Mesendoderm (in vitro differentiated cells): ENCODE results near the gene SNAPIN.

Experiments used
- DNase-seq: peaks from one replicate; pipeline ENCODE4 v3.0.0; 2013
- H2AK5ac ChIP-seq: 2 replicates; pipeline ENCODE4 v1.6.1; 2013; ENCODE audit warnings: low read length, inconsistent platforms
- H2BK120ac ChIP-seq: 2 replicates; pipeline ENCODE4 v1.6.1; 2013; ENCODE audit warnings: low read depth, mild to moderate bottlenecking, low read length, moderate library complexity, mixed read lengths
- H2BK15ac ChIP-seq: replicated peaks from 2 replicates; pipeline ENCODE4 v1.6.1; 2013; ENCODE audit warnings: low read depth, mild to moderate bottlenecking, moderate library complexity
- H2BK5ac ChIP-seq: 2 replicates; pipeline ENCODE4 v1.6.1; 2013; ENCODE audit warnings: low read length, inconsistent platforms
- H3K18ac ChIP-seq: 2 replicates; pipeline ENCODE4 v1.6.1; 2013; ENCODE audit warnings: mild to moderate bottlenecking, low read length, mixed read lengths
- H3K23ac ChIP-seq: one replicate; pipeline ENCODE4 v1.6.1; 2013; ENCODE audit warnings: low read length
- H3K27ac ChIP-seq: 2 replicates; pipeline ENCODE4 v1.5.1; 2013; ENCODE audit warnings: low read depth, mild to moderate bottlenecking, inconsistent platforms, low read length, moderate library complexity
- H3K27me3 ChIP-seq: 2 replicates; pipeline ENCODE4 v1.6.1; 2013; ENCODE audit warnings: low read length, control low read depth, mild to moderate bottlenecking, inconsistent platforms; ENCODE audit not compliant: insufficient read depth, poor library complexity
- H3K36me3 ChIP-seq: 2 replicates; pipeline ENCODE4 v1.6.1; 2013; ENCODE audit warnings: low read length, inconsistent platforms; ENCODE audit not compliant: control insufficient read depth, insufficient read depth
- H3K4ac ChIP-seq: one replicate; pipeline ENCODE4 v1.6.1; 2013; ENCODE audit warnings: low read depth, mild to moderate bottlenecking, low read length, moderate library complexity
- H3K4me1 ChIP-seq: 2 replicates; pipeline ENCODE4 v1.6.1; 2013; ENCODE audit warnings: low read depth, low read length, inconsistent platforms; ENCODE audit not compliant: control insufficient read depth
- H3K4me2 ChIP-seq: 2 replicates; pipeline ENCODE4 v1.6.1; 2013; ENCODE audit warnings: low read length
- H3K4me3 ChIP-seq: 2 replicates; pipeline ENCODE4 v1.5.1; 2013; ENCODE audit warnings: mild to moderate bottlenecking, low read length
- H3K56ac ChIP-seq: one replicate; pipeline ENCODE4 v1.6.1; 2013; ENCODE audit warnings: low read length
- H3K79me1 ChIP-seq: 2 replicates; pipeline ENCODE4 v1.6.1; 2013; ENCODE audit warnings: low read length, inconsistent platforms
- H3K79me2 ChIP-seq: 2 replicates; pipeline ENCODE4 v1.6.1; 2013; ENCODE audit warnings: mild to moderate bottlenecking, low read length; ENCODE audit not compliant: control insufficient read depth, insufficient read depth
- H3K9ac ChIP-seq: 2 replicates; pipeline ENCODE4 v1.6.1; 2013; ENCODE audit warnings: low read length, inconsistent platforms
- H4K5ac ChIP-seq: one replicate; pipeline ENCODE4 v1.6.1; 2013; ENCODE audit warnings: low read length
- H4K8ac ChIP-seq: one replicate; pipeline ENCODE4 v1.6.1; 2013; ENCODE audit warnings: low read depth, mild to moderate bottlenecking, control low read depth, low read length, moderate library complexity
- WGBS: extraction: QIAGEN DNeasy Blood & Tissue Kit; methylation state at CpG from one replicate; pipeline ENCODE4 v1.1.7; 2013; ENCODE audit warnings: low lambda C conversion rate, missing lambda C conversion rate; ENCODE audit not compliant: insufficient coverage; ENCODE audit errors: extremely low coverage; 5-methylcytosine and 5-hydroxymethylcytosine counted together

SNAPIN gene

DNA sequence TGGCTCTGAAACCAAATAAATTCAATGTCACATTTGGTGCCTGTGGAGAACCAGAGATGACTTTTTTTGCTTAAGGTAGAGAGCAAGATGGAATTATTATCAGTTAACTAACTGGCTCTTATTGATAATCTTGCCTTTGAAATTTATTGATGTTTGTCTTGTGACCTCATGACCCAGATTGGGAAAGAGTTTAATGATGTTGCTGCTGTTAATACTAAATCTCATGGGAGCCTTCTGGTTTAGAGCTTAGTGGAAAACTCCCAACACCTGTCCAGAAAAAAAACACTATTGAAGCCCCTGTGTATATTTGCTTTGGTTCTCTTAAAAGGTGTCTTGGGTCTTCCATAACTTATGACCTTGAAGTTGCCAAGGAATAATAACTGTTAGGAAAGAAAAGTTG is 14.7 kb upstream of the SNAPIN start:
- Histone ChIP-seq H2BK15ac (no peak overlapping the region), H3K27me3 (no peaks in the 10 kb centered on the region), H3K9ac (no peak overlapping the region), H3K18ac (no peak overlapping the region), H2AK5ac (no peak overlapping the region), H3K56ac (no peak overlapping the region), H3K23ac (no peak overlapping the region), H3K4ac (no peak overlapping the region), H4K8ac (no peak overlapping the region), H3K4me2 (no peak overlapping the region), H3K27ac (no peak overlapping the region), H2BK5ac (no peak overlapping the region), H2BK120ac (no peak overlapping the region), H3K79me1 (peaks cover 13% of the 10 kb centered on the region), H3K36me3 (peaks cover 29% of the 10 kb centered on the region), H3K79me2 (no peaks in the 10 kb centered on the region), H3K4me1 (no peaks in the 10 kb centered on the region), H3K4me3 (no peak overlapping the region), H4K5ac (no peak overlapping the region)
- no peak for DNase-seq

DNA sequence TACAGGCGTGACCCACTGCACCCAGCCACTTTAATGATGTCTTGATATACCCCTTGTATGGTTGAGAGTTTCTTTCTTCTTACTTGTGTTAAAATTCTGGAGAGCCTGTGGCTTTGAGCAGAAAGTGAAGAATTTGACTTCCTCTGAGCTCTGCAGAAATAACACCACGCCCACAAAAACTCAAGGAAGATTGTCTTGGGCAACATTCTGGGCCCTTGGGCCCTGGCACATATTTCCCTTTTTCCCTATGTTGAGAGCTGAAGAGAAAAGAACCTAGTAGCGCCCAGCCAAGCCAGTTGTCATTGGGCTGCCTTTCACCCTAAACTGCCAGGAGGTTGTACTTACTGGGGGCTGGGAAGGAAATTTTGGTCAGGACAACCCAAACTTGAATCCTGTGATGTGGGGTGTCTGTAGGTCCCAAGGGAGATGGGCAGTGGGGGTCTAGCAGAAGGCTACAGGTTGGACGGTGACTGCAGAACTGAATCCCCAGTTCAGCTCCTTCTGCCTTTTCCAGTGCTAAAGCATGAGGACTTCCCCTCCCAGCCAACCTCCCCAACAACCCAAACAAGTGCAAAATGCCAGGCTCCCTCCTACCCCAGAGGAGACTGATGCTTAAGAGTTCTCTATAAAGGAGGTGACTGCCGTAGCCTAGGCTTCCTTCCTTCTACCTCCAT is 11.7 kb upstream of the SNAPIN start:
- no CpG with 5 or more reads among the region's 5 CpGs for WGBS

DNA sequence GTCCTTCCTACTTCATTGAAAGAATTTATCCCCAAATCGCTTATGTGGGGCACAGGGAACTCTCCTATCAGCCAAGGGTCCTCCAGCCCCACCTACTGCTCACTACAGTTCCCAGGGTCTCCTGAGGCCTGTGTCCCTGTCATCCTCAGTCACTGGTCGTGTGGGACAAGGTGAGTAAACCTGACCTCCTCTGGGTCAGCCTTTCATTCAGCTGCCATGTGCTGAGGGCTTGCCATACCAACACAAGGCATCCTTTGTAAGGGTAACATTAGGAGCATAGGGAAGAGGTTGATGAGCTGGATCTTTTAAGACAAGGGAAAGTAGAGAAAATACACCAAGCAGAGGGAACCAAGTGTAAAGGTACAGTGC is 11.2 kb upstream of the SNAPIN start:
- H3K9ac ChIP-seq: no peak overlapping the region
- H3K79me1 ChIP-seq: peaks cover 6% of the 10 kb centered on the region
- no peak overlapping the region for H4K5ac ChIP-seq
- DNase-seq: peak; percentile 49
- H3K4me3 ChIP-seq: no peak overlapping the region
- H2AK5ac ChIP-seq: no peak overlapping the region
- no peak overlapping the region for H4K8ac ChIP-seq
- H2BK120ac ChIP-seq: no peak overlapping the region
- H3K56ac ChIP-seq: no peak overlapping the region
- no peak overlapping the region for H3K23ac ChIP-seq
- peaks cover 2% of the 10 kb centered on the region for H3K4me1 ChIP-seq
- no peak overlapping the region for H3K4ac ChIP-seq
- peaks cover 13% of the 10 kb centered on the region for H3K36me3 ChIP-seq
- no peak overlapping the region for H3K27ac ChIP-seq
- no peaks in the 10 kb centered on the region for H3K79me2 ChIP-seq
- no peaks in the 10 kb centered on the region for H3K27me3 ChIP-seq
- no peak overlapping the region for H3K4me2 ChIP-seq
- no peak overlapping the region for H2BK5ac ChIP-seq
- H2BK15ac ChIP-seq: no peak overlapping the region
- no peak overlapping the region for H3K18ac ChIP-seq
- no CpG with 5 or more reads among the region's 2 CpGs for WGBS

More for the DNA sequence above, 11.7 kb upstream of the SNAPIN start:
- Histone ChIP-seq H3K36me3 (peaks cover 18% of the 10 kb centered on the region), H2BK120ac (no peak overlapping the region), H3K27me3 (no peaks in the 10 kb centered on the region), H3K18ac (no peak overlapping the region), H3K79me1 (peaks cover 8% of the 10 kb centered on the region), H3K27ac (no peak overlapping the region), H3K4ac (no peak overlapping the region), H2BK15ac (no peak overlapping the region), H3K4me2 (no peak overlapping the region), H4K8ac (no peak overlapping the region), H3K9ac (no peak overlapping the region), H4K5ac (no peak overlapping the region), H3K4me3 (no peak overlapping the region), H2BK5ac (no peak overlapping the region), H3K23ac (no peak overlapping the region), H2AK5ac (no peak overlapping the region), H3K79me2 (no peaks in the 10 kb centered on the region), H3K56ac (no peak overlapping the region), H3K4me1 (peaks cover 2% of the 10 kb centered on the region)
- no peak for DNase-seq

GRCh38 chr1:153648000-153648643 is 10.4 kb upstream of the SNAPIN start:
- Histone ChIP-seq H3K4me3 (no peak overlapping the region), H3K27ac (no peak overlapping the region), H3K36me3 (peaks cover 11% of the 10 kb centered on the region), H2BK120ac (no peak overlapping the region), H4K8ac (no peak overlapping the region), H3K23ac (no peak overlapping the region), H3K79me2 (no peaks in the 10 kb centered on the region), H4K5ac (no peak overlapping the region), H3K4me2 (no peak overlapping the region), H3K27me3 (no peaks in the 10 kb centered on the region), H3K4me1 (peaks cover 2% of the 10 kb centered on the region), H3K56ac (no peak overlapping the region), H3K18ac (no peak overlapping the region), H3K4ac (no peak overlapping the region), H2BK5ac (no peak overlapping the region), H2BK15ac (no peak overlapping the region), H3K79me1 (peaks cover 3% of the 10 kb centered on the region), H2AK5ac (no peak overlapping the region), H3K9ac (no peak overlapping the region)
- no peak for DNase-seq
- WGBS: no CpG with 5 or more reads among the region's 10 CpGs

DNA sequence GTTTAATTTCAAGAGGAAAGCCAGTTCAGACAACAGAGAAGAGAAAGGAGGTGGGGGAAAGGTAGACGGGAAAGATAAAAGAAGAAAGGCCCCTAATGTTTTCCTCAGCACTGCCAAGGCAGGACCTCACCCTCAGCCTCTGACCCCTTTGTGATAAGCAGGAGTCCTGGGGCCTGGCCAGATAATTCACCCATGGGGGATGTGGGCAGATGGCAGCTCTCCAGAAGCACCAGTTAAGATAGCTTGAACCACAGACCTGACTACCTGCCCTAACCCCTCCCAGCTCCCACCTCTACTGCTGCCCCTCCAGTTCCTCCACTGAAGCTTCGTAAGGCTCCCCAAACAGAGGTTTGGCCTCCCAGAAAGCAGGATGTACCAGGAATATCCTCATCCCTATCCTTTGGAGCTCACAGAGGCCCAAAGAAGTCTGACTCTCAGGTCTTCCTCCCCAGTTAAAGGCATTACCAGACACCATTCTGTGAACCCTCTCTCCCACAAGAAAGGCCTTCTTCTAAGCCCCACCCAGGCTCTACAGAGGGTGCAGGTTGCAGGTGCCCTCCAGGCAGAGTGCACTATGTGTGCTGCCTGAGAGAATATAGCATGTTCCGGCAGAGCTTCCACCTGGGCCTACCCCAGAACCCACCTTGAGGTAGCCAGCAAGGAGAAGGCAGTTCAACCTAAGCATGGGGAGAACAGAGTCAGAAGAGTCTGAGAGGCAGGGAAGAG is 9.2 kb upstream of the SNAPIN start:
- H2BK5ac ChIP-seq: no peak overlapping the region
- H3K18ac ChIP-seq: no peak overlapping the region
- peaks cover 8% of the 10 kb centered on the region for H3K36me3 ChIP-seq
- peak overlapping the region; percentile 30 for H3K56ac ChIP-seq
- no peaks in the 10 kb centered on the region for H3K79me2 ChIP-seq
- no peak overlapping the region for H4K8ac ChIP-seq
- H4K5ac ChIP-seq: no peak overlapping the region
- no peak overlapping the region for H3K4me2 ChIP-seq
- H3K79me1 ChIP-seq: no peaks in the 10 kb centered on the region
- peak overlapping the region; percentile 36 for H3K27ac ChIP-seq
- H2AK5ac ChIP-seq: no peak overlapping the region
- no peak overlapping the region for H3K23ac ChIP-seq
- WGBS: no CpG with 5 or more reads among the region's 3 CpGs
- H3K4me1 ChIP-seq: peaks cover 2% of the 10 kb centered on the region
- H3K27me3 ChIP-seq: no peaks in the 10 kb centered on the region
- H2BK15ac ChIP-seq: no peak overlapping the region
- no peak for DNase-seq
- H2BK120ac ChIP-seq: no peak overlapping the region
- no peak overlapping the region for H3K4me3 ChIP-seq
- no peak overlapping the region for H3K9ac ChIP-seq
- H3K4ac ChIP-seq: no peak overlapping the region
